G401.6 (cell line): Measurements from ENCODE around the gene CRIM1.

Source experiments
- FAIRE-seq: peaks from 2 replicates; lab custom pipeline; 2012; peaks lifted over from hg19 to GRCh38; lab: Jason Lieb, UNC

Gene CRIM1

GRCh38 chr2:36425608-36426355 is 70.2 kb downstream of the CRIM1 start:
- FAIRE-seq: no peak

GRCh38 chr2:36427790-36428243 is 72.2 kb downstream of the CRIM1 start:
- no peak for FAIRE-seq

GRCh38 chr2:36430549-36430948 is 75.0 kb downstream of the CRIM1 start:
- FAIRE-seq: no peak

GRCh38 chr2:36432479-36432878 is 76.9 kb downstream of the CRIM1 start:
- FAIRE-seq: no peak

- no peak for FAIRE-seq
Observed at GRCh38 chr2:36433311-36434217, 78.0 kb downstream of the CRIM1 start.

GRCh38 chr2:36438449-36438977 is 82.9 kb downstream of the CRIM1 start:
- FAIRE-seq: no peak

GRCh38 chr2:36439084-36439483 is 83.5 kb downstream of the CRIM1 start:
- no peak for FAIRE-seq

- no peak for FAIRE-seq
Observed at GRCh38 chr2:36441065-36441625, 85.6 kb downstream of the CRIM1 start.

- no peak for FAIRE-seq
Observed at GRCh38 chr2:36441816-36442215, 86.2 kb downstream of the CRIM1 start.

GRCh38 chr2:36444216-36444936 is 88.8 kb downstream of the CRIM1 start:
- FAIRE-seq: no peak

- FAIRE-seq: no peak
Observed at GRCh38 chr2:36445185-36445866, 89.7 kb downstream of the CRIM1 start.

GRCh38 chr2:36446294-36446693 is 90.7 kb downstream of the CRIM1 start:
- no peak for FAIRE-seq

GRCh38 chr2:36449213-36449612 is 93.6 kb downstream of the CRIM1 start:
- FAIRE-seq: no peak

GRCh38 chr2:36449943-36450392 is 94.4 kb downstream of the CRIM1 start:
- FAIRE-seq: no peak

- no peak for FAIRE-seq
Observed at GRCh38 chr2:36450466-36451196, 95.1 kb downstream of the CRIM1 start.

GRCh38 chr2:36451512-36451911 is 95.9 kb downstream of the CRIM1 start:
- FAIRE-seq: no peak

- FAIRE-seq: no peak
Observed at GRCh38 chr2:36452260-36452659, 96.7 kb downstream of the CRIM1 start.

GRCh38 chr2:36453652-36454051 is 98.1 kb downstream of the CRIM1 start:
- FAIRE-seq: no peak

GRCh38 chr2:36455011-36455410 is 99.4 kb downstream of the CRIM1 start:
- no peak for FAIRE-seq

GRCh38 chr2:36455788-36456187 is 100.2 kb downstream of the CRIM1 start:
- no peak for FAIRE-seq
